ENCODE results near the gene SNX24.
"Not testable (repeated sequence)": the region's sequence is repeated elsewhere in the genome, so short reads cannot be mapped to it uniquely, and the experiment has no call there.

The SNX24 gene

GRCh38 chr5:122908108-122908507 is 62.7 kb downstream of the SNX24 start:
- H3K4me1 ChIP-seq (ENCODE audit: control insufficient read depth, insufficient read depth, low read length), result peaks cover 10% of the 10 kb centered on the region
- H3K4me3 ChIP-seq (ENCODE audit: low read length), result no peak overlapping the region
- H3K27me3 ChIP-seq (ENCODE audit: control insufficient read depth, insufficient read depth, low read length), result no peaks in the 10 kb centered on the region
- H3K27ac ChIP-seq (ENCODE audit: low read depth, low read length), result no peak overlapping the region
- no peaks in the 10 kb centered on the region for H3K36me3 ChIP-seq (ENCODE audit: control insufficient read depth, insufficient read depth, low read length)
- H3K9ac ChIP-seq (ENCODE audit: low read length), result no peak overlapping the region

GRCh38 chr5:122908662-122909061 is 63.2 kb downstream of the SNX24 start:
- Histone ChIP-seq H3K36me3 (ENCODE audit: control insufficient read depth, insufficient read depth, low read length) (no peaks in the 10 kb centered on the region), H3K4me3 (ENCODE audit: low read length) (no peak overlapping the region)

GRCh38 chr5:122909470-122910100 is 64.2 kb downstream of the SNX24 start:
- H3K4me3 ChIP-seq (ENCODE audit: low read length), result no peak overlapping the region
- no peaks in the 10 kb centered on the region for H3K27me3 ChIP-seq (ENCODE audit: control insufficient read depth, insufficient read depth, low read length)
- no peaks in the 10 kb centered on the region for H3K36me3 ChIP-seq (ENCODE audit: control insufficient read depth, insufficient read depth, low read length)
- H3K9ac ChIP-seq (ENCODE audit: low read length), result no peak overlapping the region
- H3K4me1 ChIP-seq (ENCODE audit: control insufficient read depth, insufficient read depth, low read length), result peaks cover 10% of the 10 kb centered on the region
- no peak overlapping the region for H3K27ac ChIP-seq (ENCODE audit: low read depth, low read length)

More at GRCh38 chr5:122908662-122909061, 63.2 kb downstream of the SNX24 start:
- peaks cover 10% of the 10 kb centered on the region for H3K4me1 ChIP-seq (ENCODE audit: control insufficient read depth, insufficient read depth, low read length)
- no peak overlapping the region for H3K9ac ChIP-seq (ENCODE audit: low read length)
- H3K27ac ChIP-seq (ENCODE audit: low read depth, low read length), result no peak overlapping the region
- no peaks in the 10 kb centered on the region for H3K27me3 ChIP-seq (ENCODE audit: control insufficient read depth, insufficient read depth, low read length)

- not testable (repeated sequence) for H3K36me3 ChIP-seq (ENCODE audit: control insufficient read depth, insufficient read depth, low read length); H3K27ac ChIP-seq (ENCODE audit: low read depth, low read length); H3K4me1 ChIP-seq (ENCODE audit: control insufficient read depth, insufficient read depth, low read length); H3K27me3 ChIP-seq (ENCODE audit: control insufficient read depth, insufficient read depth, low read length); H3K4me3 ChIP-seq (ENCODE audit: low read length); H3K9ac ChIP-seq (ENCODE audit: low read length)
Measured at GRCh38 chr5:122913436-122913835, 68.0 kb downstream of the SNX24 start.

GRCh38 chr5:122915717-122916461 is 70.5 kb downstream of the SNX24 start:
- no peak overlapping the region for H3K9ac ChIP-seq (ENCODE audit: low read length)
- no peak overlapping the region for H3K4me3 ChIP-seq (ENCODE audit: low read length)
- H3K4me1 ChIP-seq (ENCODE audit: control insufficient read depth, insufficient read depth, low read length), result peaks cover 9% of the 10 kb centered on the region
- H3K27me3 ChIP-seq (ENCODE audit: control insufficient read depth, insufficient read depth, low read length), result no peaks in the 10 kb centered on the region
- peak overlapping the region; percentile 77 for H3K27ac ChIP-seq (ENCODE audit: low read depth, low read length)
- no peaks in the 10 kb centered on the region for H3K36me3 ChIP-seq (ENCODE audit: control insufficient read depth, insufficient read depth, low read length)

GRCh38 chr5:122916490-122916889 is 71.1 kb downstream of the SNX24 start:
- Histone ChIP-seq H3K9ac (ENCODE audit: low read length) (no peak overlapping the region), H3K27ac (ENCODE audit: low read depth, low read length) (no peak overlapping the region), H3K36me3 (ENCODE audit: control insufficient read depth, insufficient read depth, low read length) (no peaks in the 10 kb centered on the region), H3K4me1 (ENCODE audit: control insufficient read depth, insufficient read depth, low read length) (peaks cover 9% of the 10 kb centered on the region), H3K4me3 (ENCODE audit: low read length) (no peak overlapping the region), H3K27me3 (ENCODE audit: control insufficient read depth, insufficient read depth, low read length) (no peaks in the 10 kb centered on the region)

- no peak overlapping the region for H3K9ac ChIP-seq (ENCODE audit: low read length)
- H3K4me1 ChIP-seq (ENCODE audit: control insufficient read depth, insufficient read depth, low read length), result peaks cover 9% of the 10 kb centered on the region
- no peak overlapping the region for H3K27ac ChIP-seq (ENCODE audit: low read depth, low read length)
- H3K36me3 ChIP-seq (ENCODE audit: control insufficient read depth, insufficient read depth, low read length), result no peaks in the 10 kb centered on the region
- no peak overlapping the region for H3K4me3 ChIP-seq (ENCODE audit: low read length)
- H3K27me3 ChIP-seq (ENCODE audit: control insufficient read depth, insufficient read depth, low read length), result no peaks in the 10 kb centered on the region
Measured at GRCh38 chr5:122919969-122920368, 74.6 kb downstream of the SNX24 start.

GRCh38 chr5:122921826-122922225 is 76.4 kb downstream of the SNX24 start:
- Histone ChIP-seq H3K27me3 (ENCODE audit: control insufficient read depth, insufficient read depth, low read length) (no peaks in the 10 kb centered on the region), H3K4me3 (ENCODE audit: low read length) (no peak overlapping the region), H3K27ac (ENCODE audit: low read depth, low read length) (no peak overlapping the region), H3K9ac (ENCODE audit: low read length) (no peak overlapping the region), H3K36me3 (ENCODE audit: control insufficient read depth, insufficient read depth, low read length) (no peaks in the 10 kb centered on the region), H3K4me1 (ENCODE audit: control insufficient read depth, insufficient read depth, low read length) (no peaks in the 10 kb centered on the region)

GRCh38 chr5:122924203-122924602 is 78.8 kb downstream of the SNX24 start:
- Histone ChIP-seq H3K36me3 (ENCODE audit: control insufficient read depth, insufficient read depth, low read length) (no peaks in the 10 kb centered on the region), H3K4me3 (ENCODE audit: low read length) (no peak overlapping the region), H3K27me3 (ENCODE audit: control insufficient read depth, insufficient read depth, low read length) (no peaks in the 10 kb centered on the region), H3K4me1 (ENCODE audit: control insufficient read depth, insufficient read depth, low read length) (no peaks in the 10 kb centered on the region), H3K9ac (ENCODE audit: low read length) (no peak overlapping the region), H3K27ac (ENCODE audit: low read depth, low read length) (no peak overlapping the region)

GRCh38 chr5:122924719-122925395 is 79.4 kb downstream of the SNX24 start:
- no peak overlapping the region for H3K9ac ChIP-seq (ENCODE audit: low read length)
- H3K27me3 ChIP-seq (ENCODE audit: control insufficient read depth, insufficient read depth, low read length), result no peaks in the 10 kb centered on the region
- no peak overlapping the region for H3K4me3 ChIP-seq (ENCODE audit: low read length)
- no peaks in the 10 kb centered on the region for H3K4me1 ChIP-seq (ENCODE audit: control insufficient read depth, insufficient read depth, low read length)
- H3K27ac ChIP-seq (ENCODE audit: low read depth, low read length), result no peak overlapping the region
- no peaks in the 10 kb centered on the region for H3K36me3 ChIP-seq (ENCODE audit: control insufficient read depth, insufficient read depth, low read length)

- Histone ChIP-seq H3K4me1 (ENCODE audit: control insufficient read depth, insufficient read depth, low read length) (no peaks in the 10 kb centered on the region), H3K4me3 (ENCODE audit: low read length) (no peak overlapping the region), H3K27ac (ENCODE audit: low read depth, low read length) (no peak overlapping the region), H3K36me3 (ENCODE audit: control insufficient read depth, insufficient read depth, low read length) (no peaks in the 10 kb centered on the region), H3K27me3 (ENCODE audit: control insufficient read depth, insufficient read depth, low read length) (no peaks in the 10 kb centered on the region), H3K9ac (ENCODE audit: low read length) (no peak overlapping the region)
Measured at GRCh38 chr5:122929001-122929400, 83.6 kb downstream of the SNX24 start.

GRCh38 chr5:122929980-122930379 is 84.6 kb downstream of the SNX24 start:
- H3K27ac ChIP-seq (ENCODE audit: low read depth, low read length), result no peak overlapping the region
- no peaks in the 10 kb centered on the region for H3K27me3 ChIP-seq (ENCODE audit: control insufficient read depth, insufficient read depth, low read length)
- no peak overlapping the region for H3K4me3 ChIP-seq (ENCODE audit: low read length)
- no peak overlapping the region for H3K9ac ChIP-seq (ENCODE audit: low read length)
- no peaks in the 10 kb centered on the region for H3K36me3 ChIP-seq (ENCODE audit: control insufficient read depth, insufficient read depth, low read length)
- H3K4me1 ChIP-seq (ENCODE audit: control insufficient read depth, insufficient read depth, low read length), result no peaks in the 10 kb centered on the region
